Cerebellar nuclear complex (tissue), 1 donor: Measurements from ENCODE around the gene SCNN1B.
"Not testable (repeated sequence)": the region's sequence is repeated elsewhere in the genome, so short reads cannot be mapped to it uniquely, and the experiment has no call there.

Source experiments
- DNase-seq, 2 experiments: peaks; one replicate each; lab custom pipeline; 2025; lab: John Stamatoyannopoulos, UW

Gene SCNN1B

DNA sequence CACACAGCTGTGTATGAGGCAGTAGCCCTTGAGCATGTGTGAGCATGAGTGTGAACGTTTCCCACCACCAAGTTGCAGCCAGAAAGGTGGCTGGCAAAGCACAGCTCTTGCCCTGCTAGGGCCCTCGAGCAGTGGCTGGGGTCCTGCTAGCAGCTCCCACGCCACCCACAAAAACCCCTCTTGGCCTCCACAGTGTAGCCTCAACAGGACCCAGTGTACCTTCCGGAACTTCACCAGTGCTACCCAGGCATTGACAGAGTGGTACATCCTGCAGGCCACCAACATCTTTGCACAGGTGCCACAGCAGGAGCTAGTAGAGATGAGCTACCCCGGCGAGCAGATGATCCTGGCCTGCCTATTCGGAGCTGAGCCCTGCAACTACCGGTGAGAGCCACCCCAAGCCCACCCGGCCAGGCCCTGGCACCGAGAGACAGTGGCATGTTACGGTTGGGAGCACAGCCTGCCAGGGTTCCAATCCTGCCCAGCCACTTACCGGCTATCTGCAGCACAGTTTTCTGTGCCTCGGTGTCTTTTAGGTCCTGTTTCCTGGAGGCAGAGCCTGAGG is 53.1 kb downstream of the SCNN1B start:
- DNase-seq: no peak

DNA sequence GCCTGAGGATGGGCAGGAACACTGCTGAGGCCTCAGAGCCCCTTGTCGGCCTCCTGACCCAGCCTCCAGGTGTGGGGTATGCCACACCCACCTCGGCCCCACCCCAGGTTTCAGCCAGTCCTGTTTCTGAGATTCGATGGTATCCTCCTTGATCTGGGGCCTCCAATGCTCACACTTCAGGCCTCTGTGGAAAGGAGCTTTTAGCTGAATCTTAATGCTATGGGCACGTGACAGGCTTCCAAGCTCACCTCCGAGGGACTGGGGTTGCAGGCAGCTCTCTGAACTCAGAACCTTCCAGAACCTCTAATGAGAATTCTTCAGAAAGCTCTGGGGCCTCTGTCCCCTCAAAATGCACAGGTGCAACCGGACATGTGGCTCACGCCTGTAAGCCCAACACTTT is 54.8 kb downstream of the SCNN1B start:
- no peak for DNase-seq

DNA sequence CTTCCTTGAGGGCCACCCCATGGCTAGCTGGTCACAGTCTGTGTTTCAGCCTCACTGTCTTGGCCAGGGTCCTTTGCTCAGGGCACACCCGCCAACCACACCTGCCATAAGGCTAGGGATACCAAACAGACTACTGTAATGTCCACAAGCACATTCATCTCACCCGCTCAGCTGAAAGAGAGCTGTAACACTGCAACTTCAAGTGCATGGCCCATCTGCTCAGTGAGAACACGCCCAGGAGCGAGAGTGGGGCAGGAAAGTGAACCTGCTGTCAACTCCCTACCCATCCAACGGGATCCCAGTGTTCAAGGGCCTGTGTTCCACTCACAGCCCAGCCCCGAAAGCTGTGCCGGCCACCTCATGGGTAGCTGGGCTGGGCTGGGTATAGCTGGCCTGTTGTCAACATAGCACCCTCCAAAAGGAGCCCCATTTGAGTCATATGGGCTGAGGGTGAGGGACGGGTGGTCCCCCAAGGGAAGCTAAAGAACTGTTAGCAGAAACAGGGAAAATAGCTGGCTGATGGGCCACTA is 55.7 kb downstream of the SCNN1B start:
- DNase-seq: no peak

DNA sequence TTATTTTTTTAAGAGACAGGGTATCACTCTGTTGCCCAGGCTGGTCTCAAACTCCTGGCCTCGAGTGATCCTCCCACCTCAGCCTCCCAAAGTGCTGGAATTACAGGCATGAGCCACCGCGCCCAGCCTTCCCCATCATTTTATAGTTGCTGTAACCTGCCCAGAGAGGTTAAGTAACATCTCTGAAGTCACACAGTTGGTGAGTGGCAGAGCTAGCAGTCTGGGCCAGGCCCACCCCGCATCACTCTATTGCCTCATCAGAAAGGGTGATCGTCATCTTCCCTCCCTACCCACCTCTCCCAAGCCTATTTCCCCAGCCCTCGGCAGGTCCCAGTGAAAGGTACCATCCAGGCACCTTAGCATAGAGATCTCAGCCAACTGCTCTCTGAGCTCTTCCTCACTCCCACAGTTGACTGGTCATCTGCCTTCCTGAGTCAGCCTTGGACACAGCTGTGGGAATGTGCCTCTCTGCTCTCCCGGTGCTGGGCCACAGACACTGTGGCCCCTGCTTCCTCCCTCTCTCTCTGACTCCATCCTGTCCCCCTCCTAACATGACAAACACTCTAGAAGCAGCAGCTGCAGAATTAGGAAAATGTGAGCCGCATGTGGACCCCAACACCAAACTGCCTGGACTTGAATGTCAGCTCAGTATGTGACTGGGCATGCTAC is 57.1 kb downstream of the SCNN1B start:
- no peak for DNase-seq

DNA sequence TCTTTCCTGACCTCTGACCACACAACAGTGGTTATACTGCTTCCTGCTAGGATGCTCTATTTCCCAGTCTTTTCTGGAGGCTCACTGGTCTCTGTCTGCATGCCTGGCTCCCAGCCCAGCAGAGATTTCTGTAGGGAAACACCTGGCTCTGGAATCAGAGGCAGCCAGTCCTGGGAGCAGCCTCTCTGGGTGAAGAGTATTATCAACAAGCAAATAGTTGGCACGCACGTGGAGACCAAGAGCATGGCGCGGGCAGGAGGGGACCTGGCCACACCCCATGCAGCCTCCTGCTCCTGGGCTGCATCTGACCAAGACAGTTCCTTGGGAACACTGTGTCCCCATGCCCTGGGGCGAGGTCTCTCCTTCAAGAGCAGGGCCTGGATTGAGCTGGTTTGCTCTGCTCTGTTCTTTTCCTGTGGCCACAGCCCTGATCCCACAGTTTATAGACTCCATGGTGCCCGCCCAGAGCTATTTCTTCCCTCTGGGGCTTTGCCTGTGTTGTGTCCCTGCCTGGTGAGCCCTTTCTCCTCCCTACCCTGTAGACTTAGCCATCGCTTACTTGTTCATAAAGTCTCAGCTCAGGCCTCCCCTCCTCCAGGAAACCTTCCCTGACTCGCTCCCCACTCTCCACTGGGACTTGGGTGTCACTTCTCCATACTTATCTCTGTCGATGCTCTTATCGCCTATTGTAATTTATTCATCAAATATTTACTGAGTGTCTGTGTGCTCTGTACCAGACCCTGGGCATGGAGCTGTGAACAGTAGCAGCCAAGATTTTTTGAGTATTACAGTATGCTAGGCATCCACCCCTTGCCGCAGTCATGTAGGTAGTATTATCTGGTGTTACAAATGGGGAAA is 60.6 kb downstream of the SCNN1B start:
- no peak for DNase-seq

DNA sequence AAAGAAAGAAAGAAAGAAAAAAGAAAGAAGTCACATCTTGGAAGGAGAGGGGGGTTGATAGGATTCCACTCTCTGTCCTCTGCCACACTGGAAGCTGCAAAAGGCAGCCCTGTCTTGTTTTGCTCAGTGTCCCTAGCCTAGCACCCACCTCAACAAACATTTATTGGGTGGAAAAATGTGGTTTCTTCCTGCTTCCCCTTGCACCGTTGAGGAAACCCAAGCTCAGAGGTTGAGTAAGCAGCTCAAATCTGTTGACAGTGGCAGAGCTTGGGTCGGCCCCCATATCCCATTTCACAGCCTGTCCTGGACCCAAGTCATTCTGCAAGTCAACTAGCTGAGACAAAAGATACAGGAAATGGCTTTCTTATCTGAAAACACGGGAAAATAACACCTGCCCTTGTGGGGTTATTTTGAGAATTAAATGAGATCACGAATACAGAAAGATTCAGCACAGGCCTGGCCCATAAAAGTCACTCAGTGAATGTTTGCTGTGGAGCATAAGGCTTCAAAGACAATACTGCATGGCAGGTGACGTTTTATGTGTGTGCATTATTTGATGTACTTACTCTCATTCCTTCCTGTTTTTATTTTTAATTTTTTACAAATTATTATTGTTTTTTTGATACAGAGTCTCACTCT is 63.6 kb downstream of the SCNN1B start:
- no peak for DNase-seq

DNA sequence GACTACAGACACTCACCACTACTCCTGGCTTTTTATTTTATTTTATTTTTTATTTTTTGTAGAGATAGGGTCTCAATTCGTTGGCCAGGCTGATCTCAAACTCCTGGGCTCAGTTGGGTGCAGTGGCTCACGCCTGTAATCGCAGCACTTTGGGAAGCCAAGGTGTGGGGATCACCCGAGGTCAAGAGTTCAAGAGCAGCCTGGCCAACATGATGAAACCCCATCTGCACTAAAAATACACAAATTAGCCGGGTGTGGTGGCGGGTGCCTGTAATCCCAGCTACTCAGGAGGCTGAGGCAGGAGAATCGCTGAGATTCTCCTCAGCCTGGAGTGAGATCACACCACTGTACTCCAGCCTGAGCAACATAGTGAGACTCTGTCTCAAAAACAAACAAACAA is 64.2 kb downstream of the SCNN1B start:
- DNase-seq: not testable (repeated sequence)

DNA sequence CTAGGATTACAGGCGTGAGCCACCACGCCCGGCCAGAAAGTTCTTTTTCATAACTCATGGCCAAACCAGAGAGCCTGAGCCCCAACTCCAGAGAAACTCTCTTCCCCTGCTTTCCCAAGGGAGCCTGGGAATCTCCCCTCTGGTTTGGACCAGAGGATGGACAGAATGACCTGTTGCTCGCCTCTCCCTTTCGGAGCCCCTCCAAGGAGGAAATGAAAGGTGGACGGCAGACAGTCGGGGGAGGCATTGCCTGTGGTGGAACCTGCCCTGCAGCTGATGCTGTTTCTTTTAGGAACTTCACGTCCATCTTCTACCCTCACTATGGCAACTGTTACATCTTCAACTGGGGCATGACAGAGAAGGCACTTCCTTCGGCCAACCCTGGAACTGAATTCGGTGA is 65.5 kb downstream of the SCNN1B start:
- no peak for DNase-seq

DNA sequence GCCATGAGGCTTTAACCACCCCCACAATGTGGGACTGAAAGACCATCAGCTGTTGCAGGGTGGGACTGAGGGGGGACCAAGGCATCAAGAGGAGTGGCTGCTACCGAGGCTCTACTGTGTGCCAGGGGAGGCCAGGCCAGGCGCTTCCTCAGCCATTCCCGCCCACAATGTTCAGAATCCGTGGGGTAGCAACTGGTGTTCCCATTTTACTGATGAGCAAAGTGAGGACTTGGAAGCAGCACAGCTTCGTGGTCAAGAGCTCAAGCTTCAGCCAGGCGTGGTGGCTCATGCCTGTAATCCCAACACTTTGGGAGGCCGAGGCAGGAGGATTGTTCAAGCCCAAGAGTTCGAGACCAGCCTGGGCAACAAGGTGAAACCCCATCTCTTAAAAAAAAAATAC is 65.9 kb downstream of the SCNN1B start:
- DNase-seq: no peak

DNA sequence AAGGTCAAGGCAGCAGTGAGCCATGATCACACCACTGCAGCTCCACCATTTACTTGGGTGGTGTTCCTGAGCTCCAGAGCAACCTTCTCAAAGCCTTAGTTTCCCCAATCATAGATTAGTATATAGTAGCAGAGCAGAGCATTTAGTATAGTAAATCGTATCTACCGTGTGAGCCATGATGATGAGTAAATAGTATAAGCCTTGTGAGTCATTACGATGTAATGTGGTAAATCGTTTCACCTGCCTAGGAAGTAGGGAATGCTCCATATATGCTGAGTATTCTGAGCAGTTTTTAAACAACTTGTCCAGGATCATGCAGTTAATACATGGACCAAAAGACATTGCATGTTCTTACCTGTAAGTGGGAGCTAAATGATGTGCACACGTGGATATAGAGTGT is 66.4 kb downstream of the SCNN1B start:
- DNase-seq: no peak

DNA sequence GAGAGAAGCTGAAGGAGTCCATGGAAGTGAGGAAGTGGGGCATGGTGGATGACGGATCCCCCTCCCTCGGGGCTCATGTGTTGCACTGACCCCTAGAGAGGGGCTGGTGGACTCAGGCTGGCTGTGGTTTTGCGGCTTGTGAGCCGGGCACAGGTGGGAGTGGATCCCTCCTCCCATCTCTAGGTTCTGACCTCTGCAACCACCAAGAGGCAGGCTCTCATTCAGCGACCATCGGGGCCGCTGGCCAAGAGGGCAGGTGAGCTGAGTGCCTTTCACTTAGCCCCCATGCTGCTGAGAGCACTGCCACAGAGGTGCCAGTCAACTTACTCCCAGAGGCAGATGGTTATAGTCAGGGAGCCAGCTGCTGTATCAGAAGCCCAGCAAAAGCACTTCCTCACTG is 67.3 kb downstream of the SCNN1B start:
- DNase-seq: no peak

DNA sequence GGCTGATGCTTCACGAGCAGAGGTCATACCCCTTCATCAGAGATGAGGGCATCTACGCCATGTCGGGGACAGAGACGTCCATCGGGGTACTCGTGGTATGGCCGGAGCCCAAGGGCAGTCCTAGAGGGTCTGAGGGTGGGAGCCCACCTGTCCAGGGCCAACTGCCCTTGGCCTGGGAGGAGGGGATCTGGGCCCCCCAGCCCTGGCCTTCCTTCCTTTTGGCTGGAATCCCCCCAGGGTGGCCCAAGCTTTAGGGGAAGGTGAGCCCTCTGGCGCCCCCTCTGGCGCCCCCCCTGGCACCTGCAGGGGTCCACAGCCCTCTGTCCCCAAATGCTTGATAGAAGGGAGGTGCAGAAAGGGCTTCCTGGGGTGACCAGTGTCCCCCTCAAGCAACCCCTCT is 69.3 kb downstream of the SCNN1B start:
- no peak for DNase-seq

DNA sequence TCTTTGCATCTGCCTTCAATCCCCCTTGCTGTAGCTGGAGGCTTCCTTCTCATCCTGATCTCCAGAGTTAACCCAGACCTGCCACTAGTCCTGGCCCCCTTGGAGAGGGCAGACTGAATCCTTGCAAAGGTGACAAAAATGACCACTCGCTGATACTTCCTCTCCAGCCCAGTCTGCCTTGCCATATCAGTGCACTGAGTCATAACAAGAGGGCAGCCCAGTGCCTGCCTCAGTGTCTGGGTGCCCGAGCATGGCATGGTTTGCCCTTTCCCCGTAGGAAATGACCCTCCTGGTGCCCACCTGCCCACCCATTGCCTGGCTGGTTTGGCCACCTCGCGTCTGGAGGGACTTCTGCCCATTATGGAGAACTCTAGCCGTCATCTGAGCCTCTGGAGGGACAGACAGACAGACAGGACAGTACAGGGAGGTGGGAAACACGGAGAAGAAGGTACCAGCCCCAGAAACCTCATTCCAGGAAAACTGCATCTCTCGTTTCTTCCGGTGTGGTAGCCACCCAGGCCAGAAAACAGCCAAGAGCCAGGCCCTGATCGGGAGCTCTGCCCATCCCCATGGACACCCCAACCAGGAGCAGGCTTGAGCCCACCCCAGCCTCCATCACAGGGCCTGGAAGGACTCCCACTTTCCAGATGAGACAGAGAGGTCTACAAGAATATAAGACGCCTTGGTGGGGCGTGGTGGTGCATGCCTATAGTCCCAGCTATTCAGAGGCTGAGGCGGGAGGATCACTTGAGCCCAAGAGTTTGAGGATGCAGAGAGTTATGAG is 71.5 kb downstream of the SCNN1B start:
- no peak for DNase-seq

DNA sequence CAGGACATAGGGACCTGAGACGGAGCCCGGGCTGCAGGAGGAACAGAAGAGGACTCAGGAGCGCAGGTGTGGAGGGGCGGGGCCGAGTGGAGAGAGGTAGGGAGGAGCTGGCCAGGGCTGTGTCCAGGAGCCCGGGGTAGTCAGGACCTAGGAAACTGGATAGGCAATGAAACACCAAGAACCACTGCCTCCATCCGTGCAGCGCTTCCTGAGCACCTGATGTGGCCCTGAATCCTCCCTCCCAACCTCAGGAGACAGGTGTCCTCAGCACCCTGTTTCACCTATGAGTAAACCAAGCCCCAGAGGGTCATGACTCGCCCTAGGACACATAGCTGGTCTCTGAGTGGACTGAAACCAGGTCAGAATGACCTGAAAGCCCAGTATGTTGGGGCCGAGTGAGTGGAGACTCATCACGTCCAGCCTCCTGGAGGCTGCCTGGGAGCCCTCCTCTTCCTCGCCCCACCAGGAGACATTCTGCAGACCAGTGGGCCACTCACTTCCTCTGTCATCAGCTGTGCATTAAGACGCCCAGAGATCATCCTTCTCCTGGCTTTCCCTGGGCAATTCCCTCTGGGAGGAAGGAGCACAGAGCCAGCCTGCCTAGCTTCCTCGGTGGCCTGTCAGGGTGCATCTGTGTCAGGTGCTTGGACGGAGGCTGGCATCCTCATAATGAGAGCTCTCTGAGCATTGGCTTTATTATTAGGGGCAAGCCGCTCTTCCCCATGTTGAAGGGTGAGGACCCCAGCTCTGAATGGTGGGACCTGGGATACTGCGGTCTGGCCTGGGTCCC is 72.8 kb downstream of the SCNN1B start:
- no peak for DNase-seq

DNA sequence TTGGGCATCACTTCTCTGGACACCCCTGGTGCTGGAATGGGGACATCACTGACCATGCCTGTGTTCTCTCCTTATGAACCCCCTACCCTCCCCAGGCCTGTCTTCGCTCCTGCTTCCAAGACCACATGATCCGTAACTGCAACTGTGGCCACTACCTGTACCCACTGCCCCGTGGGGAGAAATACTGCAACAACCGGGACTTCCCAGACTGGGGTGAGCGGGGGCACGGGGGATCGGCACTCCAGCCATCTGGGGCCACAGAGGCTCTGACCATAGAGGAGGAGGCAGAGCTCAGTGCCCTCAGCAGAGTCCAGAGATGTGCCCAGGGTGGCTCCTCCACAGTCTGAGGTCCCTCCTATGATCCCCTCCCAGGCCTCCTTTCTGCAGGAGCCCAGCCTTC is 73.5 kb downstream of the SCNN1B start:
- no peak for DNase-seq

DNA sequence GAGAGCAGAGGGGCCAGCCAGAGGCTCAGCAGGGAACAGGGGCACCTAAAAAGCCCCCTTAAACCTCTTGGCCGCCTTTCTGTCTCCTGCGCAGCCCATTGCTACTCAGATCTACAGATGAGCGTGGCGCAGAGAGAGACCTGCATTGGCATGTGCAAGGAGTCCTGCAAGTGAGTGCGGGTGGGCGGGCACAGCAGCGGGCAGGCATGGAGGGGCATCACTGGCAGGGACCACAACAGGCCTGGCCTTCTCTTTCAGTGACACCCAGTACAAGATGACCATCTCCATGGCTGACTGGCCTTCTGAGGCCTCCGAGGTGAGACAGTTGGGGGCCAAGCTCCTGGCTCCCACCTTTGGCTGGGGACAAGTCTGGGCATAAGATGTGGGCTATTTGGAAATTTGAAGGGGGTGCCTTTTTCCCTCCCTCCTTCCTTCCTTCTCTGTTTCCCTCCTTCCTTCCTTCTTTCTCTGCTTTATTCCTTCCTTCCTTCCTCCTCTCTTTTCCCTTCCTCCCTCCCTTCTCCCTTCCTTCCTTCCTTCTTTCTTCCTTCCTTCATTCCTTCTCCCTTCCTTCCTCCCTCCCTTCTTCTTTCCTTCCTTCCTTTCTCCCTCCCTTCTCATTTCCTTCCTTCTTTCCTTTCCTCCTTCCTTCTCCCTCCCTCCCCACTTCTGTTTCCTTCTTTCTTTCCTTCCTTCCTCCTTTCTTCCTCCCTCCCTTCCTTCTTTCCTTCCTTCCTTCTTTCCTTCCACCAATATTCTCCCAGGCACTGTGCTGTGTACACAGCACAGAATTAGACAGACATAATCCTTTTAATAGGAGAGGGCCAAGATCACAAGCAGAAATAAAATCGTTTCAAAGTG is 75.2 kb downstream of the SCNN1B start:
- DNase-seq: no peak

DNA sequence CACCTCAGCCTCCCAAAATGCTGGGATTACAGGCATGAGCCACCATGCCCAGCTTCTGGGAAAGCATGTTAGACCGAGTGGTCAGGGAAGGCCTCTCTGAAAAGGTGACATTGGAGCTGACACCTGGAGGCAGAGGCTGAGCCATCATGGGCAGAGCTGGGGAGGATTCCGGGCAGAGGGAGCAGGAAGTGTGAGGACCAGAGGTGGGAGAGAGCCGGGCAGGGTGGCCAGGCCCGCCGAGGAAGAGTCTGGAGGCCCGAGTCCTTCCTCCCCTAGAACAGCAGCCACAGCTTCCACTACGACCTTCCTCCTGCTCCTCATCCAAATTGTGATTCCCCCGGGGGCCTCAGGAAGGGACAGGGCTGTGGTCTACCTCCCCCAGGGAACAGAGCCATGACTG is 76.2 kb downstream of the SCNN1B start:
- DNase-seq: no peak

DNA sequence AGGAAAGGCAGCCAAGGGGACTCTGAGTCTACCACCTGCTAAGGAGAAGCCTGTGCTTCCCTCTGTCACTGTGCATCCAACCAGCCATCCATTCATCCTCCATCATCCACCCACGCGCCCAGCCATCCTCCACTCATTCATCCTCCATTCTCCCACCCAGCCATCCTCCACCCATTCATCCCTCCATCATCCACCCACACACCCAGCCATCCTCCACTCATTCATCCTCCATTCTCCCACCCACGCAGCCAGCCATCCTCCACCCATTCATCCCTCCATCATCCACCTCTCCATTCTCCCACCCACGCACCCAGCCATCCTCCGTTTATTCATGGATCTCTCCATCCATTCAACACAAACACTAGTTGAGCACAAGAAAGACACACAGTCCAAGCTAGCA is 76.8 kb downstream of the SCNN1B start:
- DNase-seq: no peak

DNA sequence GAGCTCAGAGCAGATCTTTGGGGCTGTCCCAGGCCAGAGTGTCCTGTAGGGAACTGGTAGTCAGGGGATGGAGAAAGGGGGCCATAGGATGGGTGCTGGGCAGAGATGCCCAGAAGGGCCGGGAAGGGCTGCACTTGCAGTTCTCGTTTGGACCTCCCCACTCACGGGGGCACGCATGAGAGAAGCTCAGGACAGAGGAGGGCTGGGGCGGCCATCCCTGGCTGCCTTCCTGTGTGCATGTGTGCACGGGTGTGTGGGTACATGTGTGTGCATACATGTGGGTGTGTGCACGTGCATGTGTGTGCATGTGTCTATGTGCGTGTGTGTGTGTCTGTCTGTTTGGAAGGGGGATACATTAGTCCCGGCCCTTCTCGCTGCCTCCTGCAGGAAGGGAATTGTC is 77.6 kb downstream of the SCNN1B start:
- no peak for DNase-seq

DNA sequence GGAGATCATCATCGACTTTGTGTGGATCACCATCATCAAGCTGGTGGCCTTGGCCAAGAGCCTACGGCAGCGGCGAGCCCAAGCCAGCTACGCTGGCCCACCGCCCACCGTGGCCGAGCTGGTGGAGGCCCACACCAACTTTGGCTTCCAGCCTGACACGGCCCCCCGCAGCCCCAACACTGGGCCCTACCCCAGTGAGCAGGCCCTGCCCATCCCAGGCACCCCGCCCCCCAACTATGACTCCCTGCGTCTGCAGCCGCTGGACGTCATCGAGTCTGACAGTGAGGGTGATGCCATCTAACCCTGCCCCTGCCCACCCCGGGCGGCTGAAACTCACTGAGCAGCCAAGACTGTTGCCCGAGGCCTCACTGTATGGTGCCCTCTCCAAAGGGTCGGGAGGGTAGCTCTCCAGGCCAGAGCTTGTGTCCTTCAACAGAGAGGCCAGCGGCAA is 78.4 kb downstream of the SCNN1B start:
- no peak for DNase-seq
